ENCODE data around the gene TPP1.

Gene TPP1

GRCh38 chr11:6604081-6604626 is 15.1 kb downstream of the TPP1 start:
- ATAC-seq = peak; percentile 64
- TF ChIP-seq, protein P1, sequence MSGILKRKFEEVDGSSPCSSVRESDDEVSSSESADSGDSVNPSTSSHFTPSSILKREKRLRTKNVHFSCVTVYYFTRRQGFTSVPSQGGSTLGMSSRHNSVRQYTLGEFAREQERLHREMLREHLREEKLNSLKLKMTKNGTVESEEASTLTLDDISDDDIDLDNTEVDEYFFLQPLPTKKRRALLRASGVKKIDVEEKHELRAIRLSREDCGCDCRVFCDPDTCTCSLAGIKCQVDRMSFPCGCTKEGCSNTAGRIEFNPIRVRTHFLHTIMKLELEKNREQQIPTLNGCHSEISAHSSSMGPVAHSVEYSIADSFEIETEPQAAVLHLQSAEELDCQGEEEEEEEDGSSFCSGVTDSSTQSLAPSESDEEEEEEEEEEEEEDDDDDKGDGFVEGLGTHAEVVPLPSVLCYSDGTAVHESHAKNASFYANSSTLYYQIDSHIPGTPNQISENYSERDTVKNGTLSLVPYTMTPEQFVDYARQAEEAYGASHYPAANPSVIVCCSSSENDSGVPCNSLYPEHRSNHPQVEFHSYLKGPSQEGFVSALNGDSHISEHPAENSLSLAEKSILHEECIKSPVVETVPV (CRISPR knock-in tag; IDR thresholded peaks at IDR 0.05) = no peak
- TF ChIP-seq SNAI2 (CRISPR knock-in tag; IDR thresholded peaks at IDR 0.05) (no peak), ZNF70 (CRISPR knock-in tag; IDR thresholded peaks at IDR 0.05) (no peak), ARNTL (CRISPR knock-in tag; IDR thresholded peaks at IDR 0.05; ENCODE audit: borderline replicate concordance, low read depth) (no peak), TOX (CRISPR knock-in tag; IDR thresholded peaks at IDR 0.05; ENCODE audit: borderline replicate concordance) (no peak), ZNF565 (CRISPR knock-in tag; conservative IDR thresholded peaks at IDR 0.05; ENCODE audit: low read depth) (no peak), RARB (CRISPR knock-in tag; IDR thresholded peaks at IDR 0.05) (no peak), GLIS3 (CRISPR knock-in tag; IDR thresholded peaks at IDR 0.05) (no peak), ZFP30 (CRISPR knock-in tag; IDR thresholded peaks at IDR 0.05) (no peak), OSR1 (CRISPR knock-in tag; IDR thresholded peaks at IDR 0.05) (no peak), ZC3H10 (CRISPR knock-in tag; IDR thresholded peaks at IDR 0.05) (no peak), PATZ1 (CRISPR knock-in tag; IDR thresholded peaks at IDR 0.05; ENCODE audit: borderline replicate concordance) (no peak), CSDC2 (CRISPR knock-in tag; IDR thresholded peaks at IDR 0.05) (no peak)
- TF ChIP-seq, protein P2, sequence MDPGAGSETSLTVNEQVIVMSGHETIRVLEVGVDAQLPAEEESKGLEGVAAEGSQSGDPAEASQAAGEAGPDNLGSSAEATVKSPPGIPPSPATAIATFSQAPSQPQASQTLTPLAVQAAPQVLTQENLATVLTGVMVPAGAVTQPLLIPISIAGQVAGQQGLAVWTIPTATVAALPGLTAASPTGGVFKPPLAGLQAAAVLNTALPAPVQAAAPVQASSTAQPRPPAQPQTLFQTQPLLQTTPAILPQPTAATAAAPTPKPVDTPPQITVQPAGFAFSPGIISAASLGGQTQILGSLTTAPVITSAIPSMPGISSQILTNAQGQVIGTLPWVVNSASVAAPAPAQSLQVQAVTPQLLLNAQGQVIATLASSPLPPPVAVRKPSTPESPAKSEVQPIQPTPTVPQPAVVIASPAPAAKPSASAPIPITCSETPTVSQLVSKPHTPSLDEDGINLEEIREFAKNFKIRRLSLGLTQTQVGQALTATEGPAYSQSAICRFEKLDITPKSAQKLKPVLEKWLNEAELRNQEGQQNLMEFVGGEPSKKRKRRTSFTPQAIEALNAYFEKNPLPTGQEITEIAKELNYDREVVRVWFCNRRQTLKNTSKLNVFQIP (CRISPR knock-in tag; IDR thresholded peaks at IDR 0.05; ENCODE audit: borderline replicate concordance, low read depth) = no peak

DNA sequence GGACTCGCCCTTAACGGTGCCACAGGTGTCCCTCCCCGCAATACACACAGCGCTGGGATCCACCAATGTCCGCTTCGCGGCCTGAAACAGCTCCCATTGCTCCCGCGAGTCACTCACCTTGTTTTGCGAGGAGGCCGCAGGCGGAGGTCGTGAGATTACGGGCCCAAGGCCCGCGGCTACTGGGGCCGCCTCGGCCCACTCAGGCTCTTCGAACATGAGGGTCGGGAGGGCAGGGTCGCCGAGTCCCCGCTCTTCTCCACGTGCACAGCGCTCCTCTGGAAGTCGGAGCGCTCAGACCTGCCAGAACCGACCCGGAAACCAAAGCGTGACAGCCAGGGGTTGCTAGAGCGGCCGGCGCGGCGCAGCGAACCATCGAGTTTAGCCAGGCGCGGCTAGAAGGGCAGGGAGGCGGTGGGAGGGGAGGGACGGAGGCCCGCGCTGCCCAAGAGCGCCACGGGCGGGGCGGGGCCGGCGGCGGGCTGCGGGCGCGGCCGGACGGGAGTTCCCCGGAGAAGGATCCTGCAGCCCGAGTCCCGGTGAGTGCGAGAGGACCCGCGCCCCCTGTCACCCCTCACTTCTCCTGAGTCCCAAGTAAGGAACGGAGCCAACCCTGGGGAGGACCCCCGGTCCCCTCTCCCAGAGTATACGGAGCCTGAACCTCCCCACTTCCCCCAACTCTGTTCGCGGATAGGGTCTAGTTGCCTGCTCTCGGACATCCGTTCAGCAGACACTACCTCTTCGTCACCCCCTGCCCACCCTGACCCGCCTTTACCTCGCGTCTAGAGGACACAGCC is 15.7 kb downstream of the TPP1 start, which contains the start of the genes ILK and RRP8:
Gene ILK (plus strand): TSS at position 488 of the 794 bp plus-strand sequence. CDS start 498 bp downstream, outside the sequence.
Gene RRP8 (minus strand): TSS at position 330 of the 794 bp plus-strand sequence. CDS start 114 bp downstream, at position 216.
- TF ChIP-seq ZNF8 (CRISPR knock-in tag; IDR thresholded peaks at IDR 0.05) (peak; percentile 6; the same call in 1 of the 2 replicates), BACH2 (CRISPR knock-in tag; IDR thresholded peaks at IDR 0.05; ENCODE audit: borderline replicate concordance) (no peak), ARNTL (CRISPR knock-in tag; IDR thresholded peaks at IDR 0.05; ENCODE audit: borderline replicate concordance, low read depth) (no peak)
- ATAC-seq = peak; percentile 82

DNA sequence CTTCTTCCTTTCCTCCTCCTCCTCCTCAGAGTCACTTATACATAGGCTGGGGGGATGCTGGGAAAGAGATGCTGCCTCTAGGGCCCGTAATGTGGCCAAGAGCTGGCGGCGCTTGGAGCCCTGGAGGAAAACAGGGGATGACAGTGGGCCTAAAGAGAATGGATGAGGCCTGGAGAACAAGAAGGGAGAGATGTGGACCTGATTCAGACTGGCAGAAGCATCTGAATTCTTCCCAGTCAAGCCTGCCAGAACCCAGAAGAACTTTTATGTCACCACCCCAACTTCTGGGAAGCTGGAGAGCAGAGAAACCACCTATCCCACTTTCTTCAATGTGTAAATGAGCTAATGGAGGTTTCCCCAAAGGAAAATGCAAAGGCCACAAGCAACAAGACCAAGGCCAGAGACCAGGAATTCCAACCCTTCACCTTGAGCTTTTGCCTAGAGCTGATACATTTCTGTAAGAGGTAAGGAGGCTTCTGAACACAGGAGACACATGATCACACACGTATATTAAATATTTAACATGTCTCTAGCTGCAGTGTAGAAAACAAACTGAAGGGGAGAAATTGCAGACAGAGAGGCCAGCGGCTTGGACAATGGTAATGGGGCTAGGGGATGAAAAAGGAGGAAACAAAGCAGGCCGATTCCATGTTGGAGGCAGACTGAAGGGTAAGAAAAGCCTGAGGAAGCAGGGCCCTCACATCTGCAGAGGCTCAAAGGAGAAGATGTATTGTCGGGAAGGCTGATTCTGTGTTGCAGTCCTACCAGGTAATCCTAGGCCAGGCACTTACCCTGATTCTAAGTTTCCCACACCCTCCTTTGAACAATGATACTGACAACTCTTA is 16.9 kb downstream of the TPP1 start:
- no peak for ATAC-seq
- TF ChIP-seq, protein P2 (CRISPR knock-in tag; IDR thresholded peaks at IDR 0.05; ENCODE audit: borderline replicate concordance, low read depth) = no peak
- TF ChIP-seq ZNF8 (CRISPR knock-in tag; IDR thresholded peaks at IDR 0.05) (no peak), RARB (CRISPR knock-in tag; IDR thresholded peaks at IDR 0.05) (no peak), ZNF565 (CRISPR knock-in tag; conservative IDR thresholded peaks at IDR 0.05; ENCODE audit: low read depth) (no peak), PATZ1 (CRISPR knock-in tag; IDR thresholded peaks at IDR 0.05; ENCODE audit: borderline replicate concordance) (no peak), ESRRG (CRISPR knock-in tag; IDR thresholded peaks at IDR 0.05) (no peak), SNAI2 (CRISPR knock-in tag; IDR thresholded peaks at IDR 0.05) (no peak), ISL1 (CRISPR knock-in tag; IDR thresholded peaks at IDR 0.05) (no peak), BACH2 (CRISPR knock-in tag; IDR thresholded peaks at IDR 0.05; ENCODE audit: borderline replicate concordance) (no peak), ZNF70 (CRISPR knock-in tag; IDR thresholded peaks at IDR 0.05) (no peak), CSDC2 (CRISPR knock-in tag; IDR thresholded peaks at IDR 0.05) (no peak)
